Colonic mucosa (tissue), 4 donors: ENCODE data around the gene VCPKMT. TPM values are rescaled to one million over a fixed set of nuclear protein-coding genes. Genes with fewer than 3 reads are reported as not detected.

Experiments used
- DNase-seq: peaks from one replicate; pipeline ENCODE4 v3.0.0-alpha.2; 2020
- H3K27ac ChIP-seq: fragments of 200-600 bp; one replicate; pipeline ENCODE4 v1.8.0; 2021
- H3K27me3 ChIP-seq: fragments of 200-600 bp; one replicate; pipeline ENCODE4 v1.8.0; 2021
- H3K36me3 ChIP-seq: fragments of 200-600 bp; one replicate; pipeline ENCODE4 v1.8.0; 2021
- H3K4me1 ChIP-seq: fragments of 200-600 bp; one replicate; pipeline ENCODE4 v1.8.0; 2021; ENCODE audit warnings: mild to moderate bottlenecking
- H3K4me3 ChIP-seq: fragments of 200-600 bp; one replicate; pipeline ENCODE4 v1.8.0; 2021
- H3K9ac ChIP-seq, 2 donors: one replicate each; pipeline ENCODE4 v1.7.0; 2013; ENCODE audit warnings: control low read depth in 2 of 2, low read depth in 2 of 2, low read length in 2 of 2
- H3K9me3 ChIP-seq: fragments of 200-600 bp; one replicate; pipeline ENCODE4 v1.8.0; 2021
- intact Hi-C: fragments of 100-400 bp; cut with DNase I; formaldehyde crosslinking; loops from one replicate; pipeline ENCODE4 v1.14.1; 2022
- total RNA-seq, 2 donors: library from RNA; stranded (reverse); fragmentation: NEBNext Ultra II Directional in 1 of 2; extraction: Animal tissue kit (Norgen Biotek cat#: 25700) in 1 of 2; gene quantifications; one replicate each; pipeline ENCODE4 v1.2.1, GENCODE V29; 2021
- TF ChIP-seq, protein P1 (sequence below): fragments of 200-600 bp; IDR thresholded peaks from one replicate; pipeline ENCODE4 v1.8.0; 2022; ENCODE audit warnings: antibody characterized with exemption, mild to moderate bottlenecking
- donor health status: healthy.
- donor health status: DM: no; HTN: no; CAD: no.
- donor health status: DM: no; HTN: no; CAD: no.

Gene VCPKMT
- total RNA-seq, 2 donors from 2014 or later = 4.6 to 6.7 TPM

DNA sequence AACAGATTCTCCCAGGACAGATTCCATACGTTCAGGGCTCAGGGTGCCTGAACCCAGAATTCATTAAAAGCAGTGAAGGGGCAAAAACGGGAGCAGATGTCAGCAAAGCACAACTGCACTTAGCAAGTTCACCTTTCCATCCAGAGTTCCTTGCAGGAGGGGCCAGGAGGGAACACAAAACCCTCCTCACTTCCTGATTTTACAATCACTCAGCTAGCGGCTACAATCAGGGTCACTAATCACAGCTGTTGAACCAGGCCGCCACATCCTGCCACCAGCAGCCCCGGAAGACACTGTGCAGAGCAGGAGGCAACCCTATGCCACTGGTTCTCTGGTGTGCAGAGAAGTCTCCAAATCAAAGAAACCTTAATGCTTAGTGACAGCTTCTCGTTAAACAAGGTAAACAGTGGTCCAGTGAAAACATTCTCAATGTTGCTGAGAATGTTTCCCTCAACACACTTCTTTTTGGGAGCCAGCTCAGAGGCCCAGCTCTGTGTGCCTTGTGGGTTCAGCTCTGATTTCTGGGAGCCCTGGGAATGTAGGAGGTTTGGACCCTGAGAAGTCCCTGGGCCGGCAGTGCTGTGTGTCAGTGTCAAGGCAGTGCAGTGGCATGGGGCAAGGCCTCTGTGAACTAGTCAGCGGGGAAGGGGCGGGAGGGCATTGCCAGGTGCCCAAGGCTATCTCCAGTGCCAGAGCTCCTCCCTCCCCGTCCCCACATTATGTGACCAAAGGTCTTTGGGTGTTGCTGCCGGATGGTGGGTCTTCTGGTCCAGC lies 54.5 kb downstream of the VCPKMT start:
- Histone ChIP-seq H3K4me3 (no peak overlapping the region), H3K4me1 (peaks cover 29% of the 10 kb centered on the region), H3K9me3 (no peaks in the 10 kb centered on the region), H3K9ac (peak overlapping the region; percentile 0 to 64), H3K27me3 (no peaks in the 10 kb centered on the region), H3K36me3 (no peaks in the 10 kb centered on the region), H3K27ac (peak overlapping the region; percentile 76)
- peak; percentile 77 for DNase-seq
- TF ChIP-seq, protein P1, sequence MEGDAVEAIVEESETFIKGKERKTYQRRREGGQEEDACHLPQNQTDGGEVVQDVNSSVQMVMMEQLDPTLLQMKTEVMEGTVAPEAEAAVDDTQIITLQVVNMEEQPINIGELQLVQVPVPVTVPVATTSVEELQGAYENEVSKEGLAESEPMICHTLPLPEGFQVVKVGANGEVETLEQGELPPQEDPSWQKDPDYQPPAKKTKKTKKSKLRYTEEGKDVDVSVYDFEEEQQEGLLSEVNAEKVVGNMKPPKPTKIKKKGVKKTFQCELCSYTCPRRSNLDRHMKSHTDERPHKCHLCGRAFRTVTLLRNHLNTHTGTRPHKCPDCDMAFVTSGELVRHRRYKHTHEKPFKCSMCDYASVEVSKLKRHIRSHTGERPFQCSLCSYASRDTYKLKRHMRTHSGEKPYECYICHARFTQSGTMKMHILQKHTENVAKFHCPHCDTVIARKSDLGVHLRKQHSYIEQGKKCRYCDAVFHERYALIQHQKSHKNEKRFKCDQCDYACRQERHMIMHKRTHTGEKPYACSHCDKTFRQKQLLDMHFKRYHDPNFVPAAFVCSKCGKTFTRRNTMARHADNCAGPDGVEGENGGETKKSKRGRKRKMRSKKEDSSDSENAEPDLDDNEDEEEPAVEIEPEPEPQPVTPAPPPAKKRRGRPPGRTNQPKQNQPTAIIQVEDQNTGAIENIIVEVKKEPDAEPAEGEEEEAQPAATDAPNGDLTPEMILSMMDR = no peak
- intact Hi-C loops = no loop called here

DNA sequence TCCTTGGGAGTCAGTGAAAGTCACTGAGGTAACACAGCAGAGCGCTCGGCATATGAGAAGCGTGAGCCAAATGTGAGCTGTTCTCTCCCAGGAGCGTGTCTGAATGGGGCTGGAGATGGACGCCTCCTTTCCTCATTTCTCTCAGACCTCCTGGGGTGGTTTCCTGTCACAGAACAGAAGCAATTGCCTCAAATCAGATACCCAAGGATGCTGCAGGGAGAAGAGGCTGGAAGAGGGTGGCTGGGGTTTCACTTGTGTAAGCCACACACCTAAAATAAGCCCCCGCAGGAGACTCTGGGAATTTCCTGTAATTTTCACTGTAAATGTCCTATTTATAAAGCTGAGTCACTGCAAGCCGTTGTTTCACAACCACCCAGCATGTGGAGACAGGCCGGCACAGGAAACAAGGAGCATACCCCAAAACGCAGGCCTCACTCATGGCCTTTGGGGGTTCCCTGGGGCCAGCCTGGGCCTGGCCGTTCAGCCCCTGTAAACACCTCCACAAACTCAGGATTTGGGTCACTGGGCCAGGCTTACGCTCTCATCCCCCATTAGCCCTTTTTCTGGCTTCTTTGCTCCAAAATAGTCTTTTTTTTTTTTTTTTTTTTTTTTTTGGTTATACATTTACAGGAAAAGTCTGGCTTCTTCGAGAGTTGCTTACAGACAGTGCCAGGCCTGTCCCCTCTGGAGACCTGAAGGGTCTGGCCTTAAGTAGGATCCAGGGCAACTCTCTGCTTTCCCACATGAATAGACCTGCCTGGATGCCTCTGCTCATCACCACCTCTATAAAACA lies 55.3 kb downstream of the VCPKMT start:
- intact Hi-C loops = no loop called here
- H3K4me3 ChIP-seq = no peak overlapping the region
- peaks cover 29% of the 10 kb centered on the region for H3K4me1 ChIP-seq
- peak; percentile 48 for DNase-seq
- H3K9ac ChIP-seq = peak overlapping the region; percentile 0 to 64
- no peaks in the 10 kb centered on the region for H3K9me3 ChIP-seq
- no peaks in the 10 kb centered on the region for H3K36me3 ChIP-seq
- H3K27ac ChIP-seq = peak overlapping the region; percentile 76
- H3K27me3 ChIP-seq = no peaks in the 10 kb centered on the region
- TF ChIP-seq, protein P1 = no peak

DNA sequence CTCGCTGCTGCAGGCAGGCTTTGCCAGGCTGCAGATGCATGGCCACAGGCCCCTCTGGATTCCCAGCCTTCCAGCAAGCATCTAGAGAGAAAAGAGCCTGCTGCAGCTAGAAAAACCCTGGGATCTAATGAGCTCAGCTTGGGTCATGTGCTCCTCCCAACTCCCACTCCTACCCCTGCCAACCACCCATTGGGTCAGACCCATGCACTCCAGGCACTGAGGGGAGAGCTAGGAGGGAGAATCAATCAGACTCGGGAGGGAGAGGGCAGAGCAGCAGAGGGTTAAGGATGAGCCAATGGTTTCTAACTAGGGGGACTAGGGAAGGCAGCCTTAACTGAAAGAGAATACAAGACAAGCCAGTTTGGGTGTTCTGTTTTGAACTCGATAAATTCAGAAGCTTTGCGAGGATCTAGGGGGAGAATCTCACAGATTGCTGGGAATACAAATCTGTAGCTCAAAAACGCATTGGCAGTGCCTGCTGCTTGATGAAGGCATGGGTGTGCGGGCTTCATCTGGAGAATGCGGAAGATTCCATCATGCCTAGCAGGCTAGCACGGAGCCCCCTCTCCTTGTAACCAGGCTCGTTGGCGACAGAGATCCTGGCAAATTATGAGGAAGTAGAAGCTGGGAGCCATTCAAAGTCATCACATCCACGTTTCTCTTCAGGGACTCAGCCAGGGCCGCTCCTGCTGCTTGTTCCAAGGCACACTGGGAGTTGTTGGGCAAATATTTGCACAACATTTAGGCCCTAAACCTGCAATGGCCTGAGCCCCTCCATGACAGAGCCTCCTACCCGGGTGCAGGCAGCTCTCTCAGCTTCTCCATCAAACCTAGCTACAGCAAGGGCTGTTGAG lies 56.4 kb downstream of the VCPKMT start:
- H3K4me3 ChIP-seq = no peak overlapping the region
- TF ChIP-seq, protein P1 = no peak
- no peaks in the 10 kb centered on the region for H3K9me3 ChIP-seq
- peaks cover 29% of the 10 kb centered on the region for H3K4me1 ChIP-seq
- no peaks in the 10 kb centered on the region for H3K27me3 ChIP-seq
- H3K27ac ChIP-seq = peak overlapping the region; percentile 76
- peak overlapping the region in 1 of 2 donors; percentile 32 for H3K9ac ChIP-seq
- DNase-seq = peak; percentile 47
- H3K36me3 ChIP-seq = no peaks in the 10 kb centered on the region
- intact Hi-C loops = no loop called here

Other genes with a start within 250 kb of the VCPKMT start
- 100 to 1,000 TPM; 136 to 161 TPM for gene ARF6, start 223.5 kb downstream of the VCPKMT start, total RNA-seq
- gene SOS2, start 115.0 kb upstream of the VCPKMT start, total RNA-seq = 10 to 100 TPM; 20.3 to 43.7 TPM
- 10 to 100 TPM; 11.4 to 12.3 TPM for gene L2HGDH, start 195.7 kb upstream of the VCPKMT start, total RNA-seq
- gene DMAC2L, start 195.8 kb upstream of the VCPKMT start, total RNA-seq = 10 to 100 TPM; 15.2 to 20.9 TPM